Retina (tissue), 1 donor: ENCODE results near the gene MALAT1.
"Not testable (repeated sequence)": the region's sequence is repeated elsewhere in the genome, so short reads cannot be mapped to it uniquely, and the experiment has no call there.

Source experiments
- DNase-seq: peaks from one replicate; pipeline ENCODE4 v3.0.0-alpha.2; 2016

The MALAT1 gene

DNA sequence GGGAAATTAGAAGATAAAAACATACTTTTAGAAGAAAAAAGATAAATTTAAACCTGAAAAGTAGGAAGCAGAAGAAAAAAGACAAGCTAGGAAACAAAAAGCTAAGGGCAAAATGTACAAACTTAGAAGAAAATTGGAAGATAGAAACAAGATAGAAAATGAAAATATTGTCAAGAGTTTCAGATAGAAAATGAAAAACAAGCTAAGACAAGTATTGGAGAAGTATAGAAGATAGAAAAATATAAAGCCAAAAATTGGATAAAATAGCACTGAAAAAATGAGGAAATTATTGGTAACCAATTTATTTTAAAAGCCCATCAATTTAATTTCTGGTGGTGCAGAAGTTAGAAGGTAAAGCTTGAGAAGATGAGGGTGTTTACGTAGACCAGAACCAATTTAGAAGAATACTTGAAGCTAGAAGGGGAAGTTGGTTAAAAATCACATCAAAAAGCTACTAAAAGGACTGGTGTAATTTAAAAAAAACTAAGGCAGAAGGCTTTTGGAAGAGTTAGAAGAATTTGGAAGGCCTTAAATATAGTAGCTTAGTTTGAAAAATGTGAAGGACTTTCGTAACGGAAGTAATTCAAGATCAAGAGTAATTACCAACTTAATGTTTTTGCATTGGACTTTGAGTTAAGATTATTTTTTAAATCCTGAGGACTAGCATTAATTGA is 1.0 kb downstream of the MALAT1 start:
- DNase-seq: peak; percentile 28

DNA sequence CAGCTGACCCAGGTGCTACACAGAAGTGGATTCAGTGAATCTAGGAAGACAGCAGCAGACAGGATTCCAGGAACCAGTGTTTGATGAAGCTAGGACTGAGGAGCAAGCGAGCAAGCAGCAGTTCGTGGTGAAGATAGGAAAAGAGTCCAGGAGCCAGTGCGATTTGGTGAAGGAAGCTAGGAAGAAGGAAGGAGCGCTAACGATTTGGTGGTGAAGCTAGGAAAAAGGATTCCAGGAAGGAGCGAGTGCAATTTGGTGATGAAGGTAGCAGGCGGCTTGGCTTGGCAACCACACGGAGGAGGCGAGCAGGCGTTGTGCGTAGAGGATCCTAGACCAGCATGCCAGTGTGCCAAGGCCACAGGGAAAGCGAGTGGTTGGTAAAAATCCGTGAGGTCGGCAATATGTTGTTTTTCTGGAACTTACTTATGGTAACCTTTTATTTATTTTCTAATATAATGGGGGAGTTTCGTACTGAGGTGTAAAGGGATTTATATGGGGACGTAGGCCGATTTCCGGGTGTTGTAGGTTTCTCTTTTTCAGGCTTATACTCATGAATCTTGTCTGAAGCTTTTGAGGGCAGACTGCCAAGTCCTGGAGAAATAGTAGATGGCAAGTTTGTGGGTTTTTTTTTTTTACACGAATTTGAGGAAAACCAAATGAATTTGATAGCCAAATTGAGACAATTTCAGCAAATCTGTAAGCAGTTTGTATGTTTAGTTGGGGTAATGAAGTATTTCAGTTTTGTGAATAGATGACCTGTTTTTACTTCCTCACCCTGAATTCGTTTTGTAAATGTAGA is 1.7 kb downstream of the MALAT1 start:
- DNase-seq: peak; percentile 81

GRCh38 chr11:65501186-65501471 is 2.3 kb downstream of the MALAT1 start:
- no peak for DNase-seq

GRCh38 chr11:65501472-65502273 is 2.8 kb downstream of the MALAT1 start:
- DNase-seq: peak; percentile 63

DNA sequence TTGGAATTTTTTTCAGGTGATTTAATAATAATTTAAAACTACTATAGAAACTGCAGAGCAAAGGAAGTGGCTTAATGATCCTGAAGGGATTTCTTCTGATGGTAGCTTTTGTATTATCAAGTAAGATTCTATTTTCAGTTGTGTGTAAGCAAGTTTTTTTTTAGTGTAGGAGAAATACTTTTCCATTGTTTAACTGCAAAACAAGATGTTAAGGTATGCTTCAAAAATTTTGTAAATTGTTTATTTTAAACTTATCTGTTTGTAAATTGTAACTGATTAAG is 3.4 kb downstream of the MALAT1 start:
- DNase-seq: no peak

DNA sequence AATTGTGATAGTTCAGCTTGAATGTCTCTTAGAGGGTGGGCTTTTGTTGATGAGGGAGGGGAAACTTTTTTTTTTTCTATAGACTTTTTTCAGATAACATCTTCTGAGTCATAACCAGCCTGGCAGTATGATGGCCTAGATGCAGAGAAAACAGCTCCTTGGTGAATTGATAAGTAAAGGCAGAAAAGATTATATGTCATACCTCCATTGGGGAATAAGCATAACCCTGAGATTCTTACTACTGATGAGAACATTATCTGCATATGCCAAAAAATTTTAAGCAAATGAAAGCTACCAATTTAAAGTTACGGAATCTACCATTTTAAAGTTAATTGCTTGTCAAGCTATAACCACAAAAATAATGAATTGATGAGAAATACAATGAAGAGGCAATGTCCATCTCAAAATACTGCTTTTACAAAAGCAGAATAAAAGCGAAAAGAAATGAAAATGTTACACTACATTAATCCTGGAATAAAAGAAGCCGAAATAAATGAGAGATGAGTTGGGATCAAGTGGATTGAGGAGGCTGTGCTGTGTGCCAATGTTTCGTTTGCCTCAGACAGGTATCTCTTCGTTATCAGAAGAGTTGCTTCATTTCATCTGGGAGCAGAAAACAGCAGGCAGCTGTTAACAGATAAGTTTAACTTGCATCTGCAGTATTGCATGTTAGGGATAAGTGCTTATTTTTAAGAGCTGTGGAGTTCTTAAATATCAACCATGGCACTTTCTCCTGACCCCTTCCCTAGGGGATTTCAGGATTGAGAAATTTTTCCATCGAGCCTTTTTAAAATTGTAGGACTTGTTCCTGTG is 3.9 kb downstream of the MALAT1 start:
- DNase-seq: peak; percentile 57

DNA sequence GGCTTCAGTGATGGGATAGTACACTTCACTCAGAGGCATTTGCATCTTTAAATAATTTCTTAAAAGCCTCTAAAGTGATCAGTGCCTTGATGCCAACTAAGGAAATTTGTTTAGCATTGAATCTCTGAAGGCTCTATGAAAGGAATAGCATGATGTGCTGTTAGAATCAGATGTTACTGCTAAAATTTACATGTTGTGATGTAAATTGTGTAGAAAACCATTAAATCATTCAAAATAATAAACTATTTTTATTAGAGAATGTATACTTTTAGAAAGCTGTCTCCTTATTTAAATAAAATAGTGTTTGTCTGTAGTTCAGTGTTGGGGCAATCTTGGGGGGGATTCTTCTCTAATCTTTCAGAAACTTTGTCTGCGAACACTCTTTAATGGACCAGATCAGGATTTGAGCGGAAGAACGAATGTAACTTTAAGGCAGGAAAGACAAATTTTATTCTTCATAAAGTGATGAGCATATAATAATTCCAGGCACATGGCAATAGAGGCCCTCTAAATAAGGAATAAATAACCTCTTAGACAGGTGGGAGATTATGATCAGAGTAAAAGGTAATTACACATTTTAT is 4.6 kb downstream of the MALAT1 start:
- no peak for DNase-seq

GRCh38 chr11:65503949-65504673 is 5.3 kb downstream of the MALAT1 start:
- peak; percentile 67 for DNase-seq

- no peak for DNase-seq
Observed at GRCh38 chr11:65504674-65505465, 6.0 kb downstream of the MALAT1 start.

DNA sequence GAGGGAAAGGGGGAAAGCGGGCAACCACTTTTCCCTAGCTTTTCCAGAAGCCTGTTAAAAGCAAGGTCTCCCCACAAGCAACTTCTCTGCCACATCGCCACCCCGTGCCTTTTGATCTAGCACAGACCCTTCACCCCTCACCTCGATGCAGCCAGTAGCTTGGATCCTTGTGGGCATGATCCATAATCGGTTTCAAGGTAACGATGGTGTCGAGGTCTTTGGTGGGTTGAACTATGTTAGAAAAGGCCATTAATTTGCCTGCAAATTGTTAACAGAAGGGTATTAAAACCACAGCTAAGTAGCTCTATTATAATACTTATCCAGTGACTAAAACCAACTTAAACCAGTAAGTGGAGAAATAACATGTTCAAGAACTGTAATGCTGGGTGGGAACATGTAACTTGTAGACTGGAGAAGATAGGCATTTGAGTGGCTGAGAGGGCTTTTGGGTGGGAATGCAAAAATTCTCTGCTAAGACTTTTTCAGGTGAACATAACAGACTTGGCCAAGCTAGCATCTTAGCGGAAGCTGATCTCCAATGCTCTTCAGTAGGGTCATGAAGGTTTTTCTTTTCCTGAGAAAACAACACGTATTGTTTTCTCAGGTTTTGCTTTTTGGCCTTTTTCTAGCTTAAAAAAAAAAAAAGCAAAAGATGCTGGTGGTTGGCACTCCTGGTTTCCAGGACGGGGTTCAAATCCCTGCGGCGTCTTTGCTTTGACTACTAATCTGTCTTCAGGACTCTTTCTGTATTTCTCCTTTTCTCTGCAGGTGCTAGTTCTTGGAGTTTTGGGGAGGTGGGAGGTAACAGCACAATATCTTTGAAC is 6.8 kb downstream of the MALAT1 start:
- DNase-seq: peak; percentile 54

GRCh38 chr11:65506290-65506771 is 7.5 kb downstream of the MALAT1 start:
- no peak for DNase-seq

DNA sequence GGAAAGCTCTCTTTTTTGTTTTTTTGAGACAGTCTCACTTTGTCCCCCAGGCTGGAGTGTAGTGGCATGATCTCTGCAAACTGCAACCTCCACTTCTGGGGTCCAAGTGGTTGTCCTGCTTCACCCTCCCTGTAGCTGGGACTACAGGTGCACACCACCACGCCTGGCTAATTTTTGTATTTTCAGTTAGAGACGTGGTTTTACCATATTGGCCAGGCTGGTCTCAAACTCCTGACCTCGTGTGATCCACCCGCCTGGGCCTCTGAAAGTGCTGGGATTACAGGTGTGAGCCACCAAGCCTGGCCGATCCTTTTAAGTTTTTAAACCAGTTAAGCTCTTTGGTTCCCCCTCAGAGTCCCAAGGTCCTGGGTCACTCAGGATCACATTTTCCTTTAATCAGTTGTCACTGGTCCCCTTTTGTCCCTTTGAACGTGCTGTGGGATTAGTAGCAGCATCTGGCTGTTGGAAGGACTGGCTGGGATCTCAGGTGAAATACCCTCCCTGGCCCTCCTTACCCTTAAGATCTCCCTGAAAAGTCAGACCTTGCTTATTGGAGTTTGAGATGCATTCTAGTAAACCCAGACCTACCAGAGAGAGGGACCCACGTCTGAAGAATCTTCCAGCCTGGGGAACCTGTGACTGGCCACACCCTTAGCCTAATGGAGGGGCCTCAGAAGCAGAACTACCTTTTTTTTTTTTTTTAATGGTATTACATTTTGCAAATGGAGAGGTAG is 8.1 kb downstream of the MALAT1 start:
- peak; percentile 75 for DNase-seq

- DNase-seq: not testable (repeated sequence)
Observed at GRCh38 chr11:65512311-65512710, 13.5 kb downstream of the MALAT1 start.

DNA sequence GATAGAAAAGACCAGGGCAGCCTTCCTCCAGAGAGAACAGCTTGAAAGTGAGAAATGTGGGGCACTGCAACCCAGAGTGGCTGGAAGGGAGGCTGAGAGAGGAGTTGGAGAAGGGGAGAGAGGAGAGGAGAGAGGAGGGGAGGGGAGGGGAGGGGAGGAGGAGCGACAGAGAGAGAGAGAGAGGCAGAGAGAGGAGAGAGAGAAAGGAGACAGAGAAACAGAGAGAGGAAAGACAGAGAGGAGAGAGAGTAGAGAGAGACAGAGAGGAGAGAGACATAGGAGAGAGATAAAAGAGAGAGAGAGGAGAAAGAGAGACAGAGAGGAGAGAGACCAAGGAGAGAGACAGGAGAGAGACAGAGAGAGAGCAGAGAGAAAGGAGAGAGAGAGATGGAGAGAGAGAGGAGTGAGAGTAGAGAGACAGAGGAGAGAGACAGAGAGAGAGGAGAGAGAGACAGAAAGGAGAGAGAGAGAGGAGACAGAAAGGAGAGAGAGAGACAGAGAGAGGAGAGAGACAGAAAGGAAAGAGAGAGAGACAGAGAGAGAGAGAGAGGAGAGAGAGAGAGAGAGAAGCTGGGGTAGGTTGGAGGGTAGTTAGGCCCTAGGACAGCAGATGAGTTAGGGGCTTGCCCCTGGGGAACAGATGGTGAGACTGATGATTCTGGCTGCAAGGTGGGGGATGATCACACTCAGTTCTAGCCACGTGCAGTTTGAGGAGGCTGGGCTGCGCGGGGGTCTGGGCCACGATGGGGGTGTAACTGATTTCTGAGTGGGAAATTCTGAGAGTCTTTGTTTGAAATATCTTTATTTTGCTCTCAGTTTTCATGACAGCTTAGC is 17.5 kb downstream of the MALAT1 start:
- no peak for DNase-seq

DNA sequence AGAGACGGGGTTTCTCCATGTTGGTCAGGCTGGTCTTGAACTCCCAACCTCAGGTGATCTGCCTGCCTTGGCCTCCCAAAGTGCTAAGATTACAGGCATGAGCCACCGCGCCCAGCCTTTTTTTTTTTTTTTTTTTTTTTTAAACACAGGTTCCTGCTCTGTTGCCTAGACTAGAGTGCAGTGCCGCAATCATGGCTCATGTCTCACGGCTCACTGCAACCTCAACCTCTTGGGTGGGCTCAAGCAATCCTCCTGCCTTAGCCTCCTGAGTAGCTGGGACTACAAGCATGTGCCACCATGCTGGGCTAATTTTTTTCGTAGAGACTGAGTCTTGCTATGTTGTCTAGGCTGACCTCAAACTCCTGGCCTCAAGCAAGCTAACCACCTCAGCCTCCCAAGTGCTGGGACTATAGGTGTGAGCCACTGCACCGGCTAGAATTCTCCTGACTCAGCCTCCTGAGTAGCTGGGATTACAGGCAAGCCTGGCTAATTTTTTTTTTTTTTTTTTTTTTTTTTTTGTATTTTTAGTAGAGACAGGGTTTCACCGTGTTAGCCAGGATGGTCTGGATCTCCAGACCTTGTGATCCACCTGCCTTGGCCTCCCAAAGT is 20.2 kb downstream of the MALAT1 start:
- DNase-seq: not testable (repeated sequence)

GRCh38 chr11:65521777-65522521 is 23.1 kb downstream of the MALAT1 start:
- not testable (repeated sequence) for DNase-seq
